ENCODE measurements around the gene SPAG6. TPM values are rescaled to one million over a fixed set of nuclear protein-coding genes. Genes with fewer than 3 reads are reported as not detected.

The SPAG6 gene
- total RNA-seq, 1 donor from 2014 or later = 10.4 TPM

DNA sequence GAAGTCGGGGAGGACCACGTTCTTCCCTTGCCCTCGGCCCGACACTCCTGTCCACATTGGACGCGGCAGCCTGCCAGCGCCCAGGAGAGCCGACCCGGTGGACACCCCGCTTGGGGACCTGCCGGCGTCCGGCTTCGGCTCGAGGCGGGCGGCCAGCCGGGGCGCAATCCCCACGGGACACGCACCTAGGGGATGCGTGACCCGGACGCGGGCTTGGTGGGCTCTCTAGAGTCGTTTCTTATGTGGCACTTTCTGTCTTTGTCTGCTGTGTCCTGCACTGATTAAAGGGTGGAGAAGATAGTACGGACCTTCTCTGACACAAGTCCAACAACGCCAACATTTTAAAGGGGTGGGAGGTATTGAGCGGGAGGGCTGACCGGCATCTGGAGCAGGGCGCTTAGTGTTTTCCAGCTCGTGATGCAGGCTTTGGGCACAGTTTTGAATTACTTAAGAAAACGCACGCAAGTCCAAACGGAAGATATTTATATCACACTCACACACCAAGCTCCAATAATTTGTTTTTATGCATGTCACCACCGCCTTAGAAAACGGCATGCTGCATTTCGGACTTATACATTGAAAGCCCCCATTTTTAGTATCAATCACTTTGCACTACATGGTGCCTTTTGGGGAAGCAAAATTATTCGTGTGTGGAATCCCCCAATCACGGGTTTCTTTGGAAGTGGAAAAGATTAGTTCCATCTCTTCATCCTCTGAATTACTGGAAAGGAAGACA lies 3.9 kb upstream of the SPAG6 start:
- Histone ChIP-seq H3K4me1 (peaks cover 25% of the 10 kb centered on the region), H3K4me3 (peak overlapping the region; percentile 83), H3K27me3 (ENCODE audit: low read depth) (peaks cover 86% of the 10 kb centered on the region), H3K9me3 (no peaks in the 10 kb centered on the region), H3K27ac (peak overlapping the region; percentile 96), H3K36me3 (no peaks in the 10 kb centered on the region)
- no peak for DNase-seq
- intact Hi-C loops (cut with DNase I) = no loop called here
- peak; percentile 31 to 34 for ATAC-seq
- TF ChIP-seq, protein P1, sequence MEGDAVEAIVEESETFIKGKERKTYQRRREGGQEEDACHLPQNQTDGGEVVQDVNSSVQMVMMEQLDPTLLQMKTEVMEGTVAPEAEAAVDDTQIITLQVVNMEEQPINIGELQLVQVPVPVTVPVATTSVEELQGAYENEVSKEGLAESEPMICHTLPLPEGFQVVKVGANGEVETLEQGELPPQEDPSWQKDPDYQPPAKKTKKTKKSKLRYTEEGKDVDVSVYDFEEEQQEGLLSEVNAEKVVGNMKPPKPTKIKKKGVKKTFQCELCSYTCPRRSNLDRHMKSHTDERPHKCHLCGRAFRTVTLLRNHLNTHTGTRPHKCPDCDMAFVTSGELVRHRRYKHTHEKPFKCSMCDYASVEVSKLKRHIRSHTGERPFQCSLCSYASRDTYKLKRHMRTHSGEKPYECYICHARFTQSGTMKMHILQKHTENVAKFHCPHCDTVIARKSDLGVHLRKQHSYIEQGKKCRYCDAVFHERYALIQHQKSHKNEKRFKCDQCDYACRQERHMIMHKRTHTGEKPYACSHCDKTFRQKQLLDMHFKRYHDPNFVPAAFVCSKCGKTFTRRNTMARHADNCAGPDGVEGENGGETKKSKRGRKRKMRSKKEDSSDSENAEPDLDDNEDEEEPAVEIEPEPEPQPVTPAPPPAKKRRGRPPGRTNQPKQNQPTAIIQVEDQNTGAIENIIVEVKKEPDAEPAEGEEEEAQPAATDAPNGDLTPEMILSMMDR (IDR thresholded peaks at IDR 0.05) = no peak

DNA sequence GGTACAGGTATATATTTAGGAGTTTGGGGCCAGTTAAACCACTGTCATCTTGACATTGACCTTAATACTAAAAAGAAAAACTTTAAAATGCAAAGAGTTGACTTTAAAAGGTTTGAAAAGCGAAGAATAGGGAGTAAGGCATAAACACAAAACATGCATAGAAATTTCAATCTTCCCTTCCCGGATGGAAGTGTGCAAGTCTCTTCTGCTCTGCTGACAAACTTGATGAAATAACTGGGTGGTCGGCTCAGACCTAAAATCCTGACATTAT lies 3.4 kb upstream of the SPAG6 start:
- Histone ChIP-seq H3K27me3 (ENCODE audit: low read depth) (peaks cover 86% of the 10 kb centered on the region), H3K4me1 (peaks cover 21% of the 10 kb centered on the region), H3K27ac (no peak overlapping the region), H3K9me3 (no peaks in the 10 kb centered on the region), H3K36me3 (no peaks in the 10 kb centered on the region), H3K4me3 (no peak overlapping the region)
- no peak for DNase-seq
- no peak for ATAC-seq
- intact Hi-C loops (cut with DNase I) = no loop called here
- TF ChIP-seq, protein P1 (IDR thresholded peaks at IDR 0.05) = no peak

DNA sequence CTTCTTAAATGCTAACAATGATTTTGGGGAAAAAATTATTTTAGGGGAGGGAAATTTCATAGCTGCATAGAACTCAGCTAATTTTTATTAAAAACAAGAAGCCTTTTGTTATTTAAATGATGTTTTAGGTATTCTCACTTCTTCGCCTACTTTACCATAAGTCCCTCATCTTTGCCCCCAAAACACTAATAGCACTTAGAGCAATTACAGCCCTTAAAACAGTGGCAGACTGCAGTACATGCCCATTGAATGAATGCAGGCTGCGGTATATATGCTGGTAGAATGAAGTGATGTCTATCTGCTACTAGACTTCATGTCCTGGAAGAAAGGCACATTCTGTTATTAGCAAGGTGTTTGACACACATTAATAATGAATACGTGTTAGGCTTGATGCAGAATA lies 2.9 kb upstream of the SPAG6 start:
- Histone ChIP-seq H3K27ac (no peak overlapping the region), H3K4me3 (no peak overlapping the region), H3K9me3 (no peaks in the 10 kb centered on the region), H3K36me3 (no peaks in the 10 kb centered on the region), H3K4me1 (peaks cover 21% of the 10 kb centered on the region), H3K27me3 (ENCODE audit: low read depth) (peaks cover 86% of the 10 kb centered on the region)
- ATAC-seq (no peak), DNase-seq (no peak)
- intact Hi-C loops (cut with DNase I) = no loop called here
- TF ChIP-seq, protein P1 (IDR thresholded peaks at IDR 0.05) = no peak

DNA sequence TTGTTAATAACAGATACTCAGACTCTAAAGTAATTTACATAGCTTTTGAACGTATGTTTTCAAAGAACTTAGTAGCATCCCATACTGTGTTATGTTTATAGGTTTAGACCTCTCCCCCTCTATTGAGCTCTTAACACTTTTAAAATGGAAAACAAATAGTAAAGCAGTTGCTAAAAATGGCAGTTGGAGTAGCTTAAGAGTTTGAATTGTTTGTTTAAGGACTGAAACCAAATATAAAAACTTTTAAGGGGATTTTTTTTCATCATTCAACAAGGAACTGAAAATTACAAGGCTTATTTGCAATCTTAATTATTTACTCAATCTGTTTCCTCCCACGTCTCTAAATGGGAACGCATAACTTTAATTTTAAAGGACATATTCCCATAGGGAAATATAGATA lies 1.6 kb upstream of the SPAG6 start:
- no peak for ATAC-seq
- TF ChIP-seq, protein P1 (IDR thresholded peaks at IDR 0.05) = no peak
- H3K27ac ChIP-seq = no peak overlapping the region
- no peaks in the 10 kb centered on the region for H3K36me3 ChIP-seq
- H3K9me3 ChIP-seq = no peaks in the 10 kb centered on the region
- peaks cover 21% of the 10 kb centered on the region for H3K4me1 ChIP-seq
- no peak overlapping the region for H3K4me3 ChIP-seq
- DNase-seq = no peak
- peaks cover 86% of the 10 kb centered on the region for H3K27me3 ChIP-seq (ENCODE audit: low read depth)
- intact Hi-C loops (cut with DNase I) = no loop called here

DNA sequence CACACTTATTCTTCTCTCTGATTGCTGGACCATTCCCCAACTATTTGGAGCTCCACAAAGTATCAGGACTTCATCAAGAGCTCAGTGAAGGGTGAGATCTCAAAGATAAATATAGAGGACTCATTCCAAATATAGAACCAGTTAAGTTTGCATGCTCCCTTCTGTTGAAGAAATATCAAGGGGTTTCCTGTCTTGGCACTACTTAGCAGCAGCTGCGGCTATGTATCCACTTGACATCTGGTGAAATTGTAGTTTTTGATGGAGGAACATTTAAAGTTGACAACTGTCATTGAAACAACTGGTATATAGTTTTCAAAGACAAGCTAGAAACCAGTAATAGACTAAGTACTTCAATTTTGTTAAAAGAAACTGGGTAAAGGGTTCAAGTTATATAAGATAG lies 1.0 kb upstream of the SPAG6 start:
- TF ChIP-seq, protein P1 (IDR thresholded peaks at IDR 0.05) = no peak

More for the DNA sequence above, 1.0 kb upstream of the SPAG6 start:
- Histone ChIP-seq H3K4me1 (peaks cover 21% of the 10 kb centered on the region), H3K9me3 (no peaks in the 10 kb centered on the region), H3K4me3 (no peak overlapping the region), H3K27ac (no peak overlapping the region), H3K27me3 (ENCODE audit: low read depth) (peaks cover 86% of the 10 kb centered on the region), H3K36me3 (no peaks in the 10 kb centered on the region)
- ATAC-seq = no peak
- no peak for DNase-seq
- intact Hi-C loops (cut with DNase I) = no loop called here
